Measurements from ENCODE around the gene DNAH8.

The DNAH8 gene

GRCh38 chr6:39056681-39057080 lies 341.6 kb downstream of the DNAH8 start:
- no peak for DNase-seq

- DNase-seq = no peak
Measured at GRCh38 chr6:39057251-39058155, 342.4 kb downstream of the DNAH8 start.

- no peak for DNase-seq
Measured at GRCh38 chr6:39058471-39059147, 343.5 kb downstream of the DNAH8 start.

- no peak for DNase-seq
Measured at GRCh38 chr6:39059496-39060310, 344.6 kb downstream of the DNAH8 start.

GRCh38 chr6:39060467-39061160 lies 345.5 kb downstream of the DNAH8 start:
- no peak for DNase-seq

- no peak for DNase-seq
Measured at GRCh38 chr6:39061182-39061581, 346.1 kb downstream of the DNAH8 start.

- DNase-seq = no peak
Measured at GRCh38 chr6:39061588-39061987, 346.5 kb downstream of the DNAH8 start.

GRCh38 chr6:39062014-39062740 lies 347.1 kb downstream of the DNAH8 start:
- no peak for DNase-seq

GRCh38 chr6:39063526-39063925 lies 348.4 kb downstream of the DNAH8 start:
- no peak for DNase-seq

GRCh38 chr6:39065561-39065960 lies 350.4 kb downstream of the DNAH8 start:
- DNase-seq = no peak

- no peak for DNase-seq
Measured at GRCh38 chr6:39068391-39068790, 353.3 kb downstream of the DNAH8 start.

- DNase-seq = no peak
Measured at GRCh38 chr6:39072830-39073229, 357.7 kb downstream of the DNAH8 start.

GRCh38 chr6:39073471-39074355 lies 358.6 kb downstream of the DNAH8 start:
- DNase-seq = no peak

- DNase-seq = no peak
Measured at GRCh38 chr6:39074486-39074885, 359.4 kb downstream of the DNAH8 start.

- DNase-seq = no peak
Measured at GRCh38 chr6:39075010-39075686, 360.0 kb downstream of the DNAH8 start.

GRCh38 chr6:39075807-39076622 lies 360.9 kb downstream of the DNAH8 start:
- no peak for DNase-seq

GRCh38 chr6:39076623-39077535 lies 361.8 kb downstream of the DNAH8 start:
- DNase-seq = no peak

GRCh38 chr6:39077882-39078594 lies 362.9 kb downstream of the DNAH8 start:
- no peak for DNase-seq
